ENCODE data around the gene RGS16. TPM values are rescaled to one million over a fixed set of nuclear protein-coding genes. Genes with fewer than 3 reads are reported as not detected.

Gene RGS16
- total RNA-seq, result 7.8 TPM

- H3K4me1 ChIP-seq (ENCODE audit: control insufficient read depth in 3 of 3, insufficient read depth in 3 of 3, low read length in 3 of 3), result peaks cover 53 to 62% (median 61%) of the 10 kb centered on the region in 3 donors
- no peaks in the 10 kb centered on the region for H3K9me3 ChIP-seq (ENCODE audit: control insufficient read depth in 3 of 3, low read length in 3 of 3)
- H3K27ac ChIP-seq (ENCODE audit: low read depth, low read length), result peak within 1 kb of the TSS; percentile 75
- peak within 1 kb of the TSS; percentile 57 to 82 (median 74) for H3K4me3 ChIP-seq (ENCODE audit: low read length in 3 of 3)
- H3K36me3 ChIP-seq (ENCODE audit: control insufficient read depth in 3 of 3, insufficient read depth in 3 of 3, low read length in 3 of 3), result peaks cover 7 to 14% (median 12%) of the 10 kb centered on the region in 3 donors
- H3K27me3 ChIP-seq (ENCODE audit: control insufficient read depth in 3 of 3, insufficient read depth in 3 of 3, low read length in 3 of 3), result no peaks in the 10 kb centered on the region
- H3K9ac ChIP-seq (ENCODE audit: low read depth in 1 of 3, low read length in 3 of 3), result peak within 1 kb of the TSS; percentile 55 to 81 (median 61)
Measured at GRCh38 chr1:182604175-182605164, at the start of gene RGS16. RGS16 (minus strand) TSS chr1:182604389; CDS start chr1:182604259, 130 bp downstream.

GRCh38 chr1:182653986-182654385, 49.8 kb upstream of the RGS16 start:
- no peak overlapping the region for H3K27ac ChIP-seq (ENCODE audit: low read depth, low read length)
- no peak overlapping the region for H3K9ac ChIP-seq (ENCODE audit: low read depth in 1 of 3, low read length in 3 of 3)
- no peaks in the 10 kb centered on the region for H3K4me1 ChIP-seq (ENCODE audit: control insufficient read depth in 3 of 3, insufficient read depth in 3 of 3, low read length in 3 of 3)
- no peaks in the 10 kb centered on the region for H3K27me3 ChIP-seq (ENCODE audit: control insufficient read depth in 3 of 3, insufficient read depth in 3 of 3, low read length in 3 of 3)
- H3K36me3 ChIP-seq (ENCODE audit: control insufficient read depth in 3 of 3, insufficient read depth in 3 of 3, low read length in 3 of 3), result no peaks in the 10 kb centered on the region
- H3K4me3 ChIP-seq (ENCODE audit: low read length in 3 of 3), result no peak overlapping the region
- H3K9me3 ChIP-seq (ENCODE audit: control insufficient read depth in 3 of 3, low read length in 3 of 3), result no peaks in the 10 kb centered on the region

DNA sequence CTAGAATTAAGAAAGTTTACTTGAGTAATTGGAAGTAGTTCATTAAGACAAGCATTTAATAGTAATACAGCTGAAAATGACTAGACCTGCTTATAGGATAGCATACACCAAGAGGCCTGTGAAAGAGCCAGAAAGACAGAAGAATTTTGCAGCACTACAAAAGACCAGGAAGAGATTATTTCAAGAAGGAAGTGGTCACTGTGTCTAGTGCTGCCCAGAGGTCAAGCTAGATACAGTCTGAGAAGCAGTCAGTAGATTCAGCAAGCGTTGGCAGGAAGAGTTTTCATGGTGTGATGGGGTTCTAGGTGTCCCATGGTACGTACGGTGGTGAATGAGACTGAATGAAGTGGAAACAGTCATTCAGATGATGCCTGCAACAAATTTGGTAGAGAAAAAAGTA, 48.7 kb upstream of the RGS16 start:
- Histone ChIP-seq H3K27me3 (ENCODE audit: control insufficient read depth in 3 of 3, insufficient read depth in 3 of 3, low read length in 3 of 3) (no peaks in the 10 kb centered on the region), H3K9me3 (ENCODE audit: control insufficient read depth in 3 of 3, low read length in 3 of 3) (no peaks in the 10 kb centered on the region), H3K4me1 (ENCODE audit: control insufficient read depth in 3 of 3, insufficient read depth in 3 of 3, low read length in 3 of 3) (no peaks in the 10 kb centered on the region), H3K9ac (ENCODE audit: low read depth in 1 of 3, low read length in 3 of 3) (no peak overlapping the region), H3K36me3 (ENCODE audit: control insufficient read depth in 3 of 3, insufficient read depth in 3 of 3, low read length in 3 of 3) (no peaks in the 10 kb centered on the region), H3K27ac (ENCODE audit: low read depth, low read length) (no peak overlapping the region), H3K4me3 (ENCODE audit: low read length in 3 of 3) (no peak overlapping the region)

DNA sequence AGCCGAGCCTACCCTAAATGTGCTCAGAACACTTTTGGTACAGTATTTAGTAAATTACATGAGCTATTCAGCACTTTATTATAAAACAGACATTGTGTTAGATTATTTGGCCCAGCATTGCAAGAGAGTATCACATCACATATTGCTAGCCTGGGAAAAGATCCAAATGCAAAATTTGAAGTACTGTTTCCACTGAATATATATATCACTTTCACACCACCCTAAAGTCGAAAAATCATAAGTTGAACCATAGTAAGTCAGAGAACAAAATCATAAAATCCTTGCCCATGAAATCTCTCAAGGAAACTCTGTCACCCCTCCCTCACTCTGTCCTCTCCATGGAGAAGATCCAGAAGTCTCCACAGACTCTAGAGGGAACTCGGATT, 47.1 kb upstream of the RGS16 start:
- no peak overlapping the region for H3K4me3 ChIP-seq (ENCODE audit: low read length in 3 of 3)
- H3K4me1 ChIP-seq (ENCODE audit: control insufficient read depth in 3 of 3, insufficient read depth in 3 of 3, low read length in 3 of 3), result no peaks in the 10 kb centered on the region
- no peak overlapping the region for H3K9ac ChIP-seq (ENCODE audit: low read depth in 1 of 3, low read length in 3 of 3)
- H3K36me3 ChIP-seq (ENCODE audit: control insufficient read depth in 3 of 3, insufficient read depth in 3 of 3, low read length in 3 of 3), result no peaks in the 10 kb centered on the region
- H3K27ac ChIP-seq (ENCODE audit: low read depth, low read length), result no peak overlapping the region
- H3K27me3 ChIP-seq (ENCODE audit: control insufficient read depth in 3 of 3, insufficient read depth in 3 of 3, low read length in 3 of 3), result no peaks in the 10 kb centered on the region
- no peaks in the 10 kb centered on the region for H3K9me3 ChIP-seq (ENCODE audit: control insufficient read depth in 3 of 3, low read length in 3 of 3)

DNA sequence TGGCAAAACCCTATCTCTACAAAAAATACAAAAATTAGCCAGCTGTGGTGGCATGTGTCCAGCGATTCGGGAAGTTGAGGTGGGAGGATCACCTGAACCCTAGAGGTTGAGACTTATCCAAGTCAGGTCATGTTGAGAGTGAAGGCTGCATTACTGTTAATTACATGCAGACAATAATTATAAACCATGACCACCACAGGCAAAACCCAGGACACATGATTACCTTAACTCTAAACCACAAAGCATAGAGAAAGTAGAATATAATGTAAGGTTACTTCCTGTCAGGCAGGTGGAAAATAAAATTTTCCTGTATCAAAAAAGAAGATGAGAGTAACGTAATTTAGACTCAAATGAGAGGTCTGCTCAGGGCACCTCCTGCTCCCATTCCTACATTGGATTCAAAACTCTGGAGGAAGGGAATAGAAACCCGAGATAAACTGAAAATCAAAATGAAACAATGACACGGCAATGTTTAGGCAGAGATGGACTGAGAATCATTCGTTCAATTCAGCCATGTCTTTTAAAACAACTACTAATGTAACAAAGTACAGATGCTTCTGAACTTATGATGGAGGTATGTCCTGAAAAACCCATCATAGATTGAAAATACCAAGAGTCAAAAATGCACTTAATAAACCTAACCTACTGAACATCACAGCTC, 46.6 kb upstream of the RGS16 start:
- no peak overlapping the region for H3K27ac ChIP-seq (ENCODE audit: low read depth, low read length)
- no peaks in the 10 kb centered on the region for H3K36me3 ChIP-seq (ENCODE audit: control insufficient read depth in 3 of 3, insufficient read depth in 3 of 3, low read length in 3 of 3)
- no peak overlapping the region for H3K9ac ChIP-seq (ENCODE audit: low read depth in 1 of 3, low read length in 3 of 3)
- no peaks in the 10 kb centered on the region for H3K9me3 ChIP-seq (ENCODE audit: control insufficient read depth in 3 of 3, low read length in 3 of 3)
- H3K27me3 ChIP-seq (ENCODE audit: control insufficient read depth in 3 of 3, insufficient read depth in 3 of 3, low read length in 3 of 3), result no peaks in the 10 kb centered on the region
- no peak overlapping the region for H3K4me3 ChIP-seq (ENCODE audit: low read length in 3 of 3)
- no peaks in the 10 kb centered on the region for H3K4me1 ChIP-seq (ENCODE audit: control insufficient read depth in 3 of 3, insufficient read depth in 3 of 3, low read length in 3 of 3)

- Histone ChIP-seq H3K27me3 (ENCODE audit: control insufficient read depth in 3 of 3, insufficient read depth in 3 of 3, low read length in 3 of 3) (no peaks in the 10 kb centered on the region), H3K4me3 (ENCODE audit: low read length in 3 of 3) (no peak overlapping the region), H3K9ac (ENCODE audit: low read depth in 1 of 3, low read length in 3 of 3) (no peak overlapping the region), H3K9me3 (ENCODE audit: control insufficient read depth in 3 of 3, low read length in 3 of 3) (no peaks in the 10 kb centered on the region), H3K36me3 (ENCODE audit: control insufficient read depth in 3 of 3, insufficient read depth in 3 of 3, low read length in 3 of 3) (no peaks in the 10 kb centered on the region), H3K4me1 (ENCODE audit: control insufficient read depth in 3 of 3, insufficient read depth in 3 of 3, low read length in 3 of 3) (no peaks in the 10 kb centered on the region), H3K27ac (ENCODE audit: low read depth, low read length) (no peak overlapping the region)
Measured at GRCh38 chr1:182649041-182649440, 44.9 kb upstream of the RGS16 start.

DNA sequence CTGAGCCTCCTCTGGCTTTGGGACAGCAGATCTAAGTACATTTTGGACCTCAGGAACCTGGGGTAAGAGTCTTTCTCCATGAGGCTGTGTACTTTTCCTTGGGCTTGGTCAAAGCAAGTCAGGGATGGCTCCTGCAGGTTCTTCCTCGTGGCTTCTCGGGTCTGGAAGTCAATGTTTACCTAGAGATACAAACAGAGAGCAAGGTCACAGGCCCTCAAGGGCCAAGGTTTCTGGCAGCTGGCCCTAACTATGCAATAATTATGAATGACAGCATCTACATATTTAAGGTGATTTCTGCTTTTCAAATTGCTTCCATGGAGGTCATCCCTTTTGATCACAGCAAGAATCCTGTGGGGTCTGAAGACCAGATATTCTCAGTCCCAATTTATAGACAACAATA, 42.5 kb upstream of the RGS16 start:
- Histone ChIP-seq H3K36me3 (ENCODE audit: control insufficient read depth in 3 of 3, insufficient read depth in 3 of 3, low read length in 3 of 3) (no peaks in the 10 kb centered on the region), H3K9me3 (ENCODE audit: control insufficient read depth in 3 of 3, low read length in 3 of 3) (no peaks in the 10 kb centered on the region), H3K4me1 (ENCODE audit: control insufficient read depth in 3 of 3, insufficient read depth in 3 of 3, low read length in 3 of 3) (no peaks in the 10 kb centered on the region), H3K9ac (ENCODE audit: low read depth in 1 of 3, low read length in 3 of 3) (no peak overlapping the region), H3K27me3 (ENCODE audit: control insufficient read depth in 3 of 3, insufficient read depth in 3 of 3, low read length in 3 of 3) (peaks cover 0 to 3% (median 0%) of the 10 kb centered on the region in 3 donors), H3K27ac (ENCODE audit: low read depth, low read length) (no peak overlapping the region), H3K4me3 (ENCODE audit: low read length in 3 of 3) (no peak overlapping the region)

- Histone ChIP-seq H3K4me1 (ENCODE audit: control insufficient read depth in 3 of 3, insufficient read depth in 3 of 3, low read length in 3 of 3) (no peaks in the 10 kb centered on the region), H3K4me3 (ENCODE audit: low read length in 3 of 3) (no peak overlapping the region), H3K9me3 (ENCODE audit: control insufficient read depth in 3 of 3, low read length in 3 of 3) (no peaks in the 10 kb centered on the region), H3K36me3 (ENCODE audit: control insufficient read depth in 3 of 3, insufficient read depth in 3 of 3, low read length in 3 of 3) (no peaks in the 10 kb centered on the region), H3K27me3 (ENCODE audit: control insufficient read depth in 3 of 3, insufficient read depth in 3 of 3, low read length in 3 of 3) (peaks cover 0 to 3% (median 0%) of the 10 kb centered on the region in 3 donors), H3K9ac (ENCODE audit: low read depth in 1 of 3, low read length in 3 of 3) (no peak overlapping the region), H3K27ac (ENCODE audit: low read depth, low read length) (no peak overlapping the region)
Measured at GRCh38 chr1:182644886-182645285, 40.7 kb upstream of the RGS16 start.

- H3K4me3 ChIP-seq (ENCODE audit: low read length in 3 of 3), result no peak overlapping the region
- H3K27me3 ChIP-seq (ENCODE audit: control insufficient read depth in 3 of 3, insufficient read depth in 3 of 3, low read length in 3 of 3), result peaks cover 0 to 3% (median 0%) of the 10 kb centered on the region in 3 donors
- no peaks in the 10 kb centered on the region for H3K4me1 ChIP-seq (ENCODE audit: control insufficient read depth in 3 of 3, insufficient read depth in 3 of 3, low read length in 3 of 3)
- no peak overlapping the region for H3K27ac ChIP-seq (ENCODE audit: low read depth, low read length)
- H3K9me3 ChIP-seq (ENCODE audit: control insufficient read depth in 3 of 3, low read length in 3 of 3), result no peaks in the 10 kb centered on the region
- no peak overlapping the region for H3K9ac ChIP-seq (ENCODE audit: low read depth in 1 of 3, low read length in 3 of 3)
- H3K36me3 ChIP-seq (ENCODE audit: control insufficient read depth in 3 of 3, insufficient read depth in 3 of 3, low read length in 3 of 3), result no peaks in the 10 kb centered on the region
Measured at GRCh38 chr1:182643699-182644098, 39.5 kb upstream of the RGS16 start.

GRCh38 chr1:182642461-182642860, 38.3 kb upstream of the RGS16 start:
- H3K27ac ChIP-seq (ENCODE audit: low read depth, low read length), result no peak overlapping the region
- H3K4me1 ChIP-seq (ENCODE audit: control insufficient read depth in 3 of 3, insufficient read depth in 3 of 3, low read length in 3 of 3), result no peaks in the 10 kb centered on the region
- H3K9me3 ChIP-seq (ENCODE audit: control insufficient read depth in 3 of 3, low read length in 3 of 3), result no peaks in the 10 kb centered on the region
- peaks cover 0 to 3% (median 0%) of the 10 kb centered on the region in 3 donors for H3K27me3 ChIP-seq (ENCODE audit: control insufficient read depth in 3 of 3, insufficient read depth in 3 of 3, low read length in 3 of 3)
- no peaks in the 10 kb centered on the region for H3K36me3 ChIP-seq (ENCODE audit: control insufficient read depth in 3 of 3, insufficient read depth in 3 of 3, low read length in 3 of 3)
- no peak overlapping the region for H3K4me3 ChIP-seq (ENCODE audit: low read length in 3 of 3)
- H3K9ac ChIP-seq (ENCODE audit: low read depth in 1 of 3, low read length in 3 of 3), result no peak overlapping the region
